HL-60/S4 (cell line): ENCODE data around the gene MLPH.

ENCODE experiments used
- in situ Hi-C: fragments of 300-500 bp; cut with MboI; formaldehyde crosslinking; loops from 2 replicates; pipeline ENCODE4 v1.14.3; 2022; ENCODE audit warnings: low sequenced_read_pairs

MLPH gene

DNA sequence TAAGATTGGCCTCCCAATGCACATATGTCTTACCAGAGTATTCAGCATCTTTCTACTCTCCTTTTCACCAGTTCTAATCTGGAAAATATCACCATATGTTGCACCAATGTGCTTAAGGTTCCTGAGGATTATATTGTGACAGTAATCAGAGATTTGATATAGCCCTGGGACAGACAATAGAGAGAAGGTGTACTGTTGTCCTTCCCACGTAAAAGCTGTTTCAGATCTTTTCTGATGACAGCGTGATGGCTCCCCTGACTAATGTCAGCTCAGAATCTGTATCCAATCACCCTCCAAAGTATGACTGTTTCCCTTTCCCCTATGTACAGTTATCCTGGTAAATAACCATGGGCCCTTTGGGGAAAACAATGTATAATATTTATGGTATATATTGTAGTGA is 9.0 kb upstream of the MLPH start:
- in situ Hi-C loops = no loop called here

DNA sequence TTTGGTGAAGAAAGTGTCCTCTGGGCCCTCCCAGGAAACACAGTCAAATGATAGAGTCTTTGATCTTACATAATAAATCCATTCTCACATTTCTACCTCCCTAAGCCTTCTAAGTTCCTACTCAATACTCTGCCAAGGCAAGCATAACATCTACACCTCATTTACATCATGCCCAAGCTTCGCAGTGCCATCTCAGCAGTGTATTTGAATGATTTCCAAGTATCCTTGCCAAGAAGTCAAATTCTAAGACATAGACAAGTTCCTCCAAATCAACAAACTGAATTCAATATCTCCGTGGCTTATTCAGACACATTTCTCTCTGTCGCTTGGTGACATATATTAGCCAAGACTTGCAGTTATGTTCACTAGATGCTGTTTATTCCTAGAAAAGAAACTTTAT is 8.1 kb upstream of the MLPH start:
- in situ Hi-C loops = no loop called here

DNA sequence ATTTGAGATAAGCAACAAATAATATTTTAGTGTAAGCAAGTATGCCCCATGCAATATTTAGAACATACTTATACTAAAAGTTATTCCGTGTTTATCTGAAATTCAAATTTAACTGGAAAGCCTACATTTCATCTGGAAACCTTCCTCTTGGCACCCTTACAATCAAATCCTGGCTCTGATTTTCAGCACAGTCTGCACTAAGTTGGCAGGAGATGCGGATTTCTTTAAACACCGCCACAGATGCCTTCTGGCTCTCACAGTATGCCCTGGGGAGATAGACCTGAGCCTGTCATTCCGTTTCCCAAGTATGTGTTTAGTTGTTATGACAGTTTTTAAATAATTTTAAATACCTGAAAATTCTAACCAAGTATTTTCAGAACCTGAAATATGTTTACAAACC is 7.3 kb upstream of the MLPH start:
- in situ Hi-C loops = no loop called here

DNA sequence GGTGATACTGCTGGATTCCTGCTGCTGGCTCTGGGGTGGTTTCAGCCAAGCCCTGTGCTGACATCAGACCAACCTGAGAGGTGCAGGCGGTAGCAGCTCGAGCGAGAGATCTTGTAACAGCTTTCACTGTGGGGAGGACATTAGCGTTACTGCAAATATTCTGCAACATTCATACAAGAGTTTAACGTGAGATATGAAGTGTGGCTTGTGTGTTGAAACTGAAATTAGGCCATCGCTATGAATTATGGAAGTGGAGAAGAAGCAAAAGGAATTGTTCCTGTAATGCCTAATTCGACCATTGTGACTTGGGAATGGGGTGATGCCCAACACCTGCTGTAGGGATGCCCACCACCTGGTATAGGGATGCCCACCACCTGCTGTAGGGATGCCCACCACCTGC is 6.5 kb upstream of the MLPH start:
- in situ Hi-C loops = no loop called here

DNA sequence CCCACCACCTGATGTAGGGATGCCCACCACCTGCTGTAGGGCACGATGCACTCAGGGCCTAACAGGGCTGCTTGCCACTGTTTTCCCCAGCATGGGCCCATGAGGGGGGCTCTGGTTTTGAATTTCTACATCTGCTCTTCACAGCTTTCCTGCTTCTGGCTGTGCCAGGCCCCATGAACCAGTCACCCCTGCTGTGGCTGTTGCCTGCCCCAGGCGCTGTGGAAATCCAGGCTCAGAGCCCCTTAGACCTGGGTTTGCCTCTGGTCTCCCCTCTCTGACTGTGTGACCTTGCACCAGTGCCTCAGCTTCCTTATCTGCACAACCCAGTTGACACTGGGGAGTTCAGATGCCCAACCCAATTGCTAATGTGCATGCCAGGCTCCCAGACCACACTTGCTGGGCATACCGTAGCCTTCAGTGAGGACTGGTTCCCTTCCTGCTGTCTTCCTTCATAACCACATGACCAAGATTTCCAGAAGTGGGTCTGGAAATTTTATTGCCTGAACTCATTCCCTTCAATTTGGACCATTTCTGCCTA is 6.0 kb upstream of the MLPH start:
- in situ Hi-C loops = no loop called here

DNA sequence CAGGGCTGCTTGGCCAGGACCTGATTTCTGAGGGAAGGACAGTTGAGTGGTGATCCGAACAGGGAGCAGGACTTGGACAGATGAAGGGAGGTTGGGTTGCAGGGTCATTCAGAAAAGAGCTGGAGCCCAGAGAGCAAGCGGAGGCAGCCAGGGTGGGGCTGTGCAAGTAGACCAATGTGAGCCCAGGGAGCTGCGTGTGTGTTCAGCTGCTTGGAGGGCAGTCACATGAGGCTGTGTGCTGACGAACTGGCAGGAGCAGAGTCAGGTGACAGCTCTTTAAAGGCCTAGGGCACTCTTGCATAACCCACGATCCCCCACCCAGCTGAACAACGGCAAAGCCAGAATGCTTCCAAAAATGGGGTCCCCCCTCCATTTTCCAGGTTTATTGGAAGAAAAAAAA is 4.6 kb upstream of the MLPH start:
- in situ Hi-C loops = no loop called here

DNA sequence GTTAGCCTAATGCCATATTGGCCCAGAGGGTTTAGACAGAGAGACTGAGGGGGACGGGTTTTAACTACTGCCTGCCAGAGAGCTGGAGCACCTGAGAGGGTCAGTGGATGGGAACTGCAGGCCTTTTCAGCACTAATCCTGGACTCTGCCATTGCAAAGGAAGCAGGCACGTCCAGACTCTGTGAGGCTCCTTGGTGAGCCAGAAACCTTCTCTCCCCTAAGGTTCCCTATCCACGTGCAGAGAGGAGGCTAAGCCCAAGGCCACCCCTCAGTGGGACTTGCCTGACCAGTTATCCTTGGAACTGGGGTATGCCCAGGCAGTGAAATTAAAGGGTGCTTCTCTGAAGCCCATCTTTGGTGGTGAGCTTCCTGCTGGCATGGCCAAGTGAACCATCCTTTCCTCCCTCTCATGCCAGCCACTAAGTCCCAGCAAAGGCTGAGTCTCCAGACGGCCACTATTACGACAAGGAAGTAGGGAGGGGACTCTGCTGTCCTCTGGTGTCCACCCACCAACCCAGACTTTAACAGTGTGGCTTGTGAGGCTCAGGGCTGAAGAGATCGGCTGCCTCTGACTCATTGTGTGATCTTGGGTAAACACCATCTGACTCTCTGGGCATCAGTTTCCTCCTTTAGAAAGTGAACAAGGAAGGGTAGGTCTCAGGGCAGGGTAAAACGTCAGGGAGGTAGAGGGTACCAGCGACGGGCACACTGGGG is 3.9 kb upstream of the MLPH start:
- in situ Hi-C loops = no loop called here

DNA sequence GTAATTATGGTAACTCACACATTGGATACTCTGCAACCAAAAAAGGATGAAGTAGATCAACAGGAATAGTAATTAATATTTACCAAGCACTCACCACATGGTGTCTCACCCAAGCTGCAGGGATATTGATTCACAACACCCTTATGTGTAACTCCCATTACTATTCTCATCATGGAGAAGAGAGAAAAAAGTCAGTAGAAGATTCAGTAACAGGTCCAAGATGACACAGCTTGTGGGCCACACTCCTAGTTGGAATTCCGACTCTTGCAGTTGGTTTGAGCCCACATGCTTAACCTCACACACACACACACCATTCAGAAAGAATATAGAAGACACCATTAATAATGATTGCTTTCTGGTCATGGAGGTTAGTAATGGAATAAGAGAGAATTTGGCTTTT is 1.7 kb upstream of the MLPH start:
- in situ Hi-C loops = no loop called here

DNA sequence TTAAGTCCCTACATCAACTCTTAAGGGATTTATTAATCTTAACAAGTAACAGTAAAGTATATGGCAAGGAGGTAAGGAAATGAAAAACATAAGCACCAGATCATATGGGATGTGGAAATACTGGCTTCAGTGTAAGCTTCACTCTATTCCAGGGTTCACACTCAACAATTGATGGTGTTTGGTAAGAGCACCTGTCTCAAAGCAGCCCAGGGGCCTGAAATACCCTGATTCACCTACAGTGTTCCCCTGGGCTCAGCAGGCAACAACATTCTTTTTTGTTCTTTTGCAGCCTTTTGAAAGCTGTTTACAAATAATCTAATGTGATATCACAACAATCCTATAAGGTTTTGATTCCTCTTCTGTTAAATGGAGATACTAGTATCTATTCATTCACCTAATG is 1.2 kb upstream of the MLPH start:
- in situ Hi-C loops = no loop called here

DNA sequence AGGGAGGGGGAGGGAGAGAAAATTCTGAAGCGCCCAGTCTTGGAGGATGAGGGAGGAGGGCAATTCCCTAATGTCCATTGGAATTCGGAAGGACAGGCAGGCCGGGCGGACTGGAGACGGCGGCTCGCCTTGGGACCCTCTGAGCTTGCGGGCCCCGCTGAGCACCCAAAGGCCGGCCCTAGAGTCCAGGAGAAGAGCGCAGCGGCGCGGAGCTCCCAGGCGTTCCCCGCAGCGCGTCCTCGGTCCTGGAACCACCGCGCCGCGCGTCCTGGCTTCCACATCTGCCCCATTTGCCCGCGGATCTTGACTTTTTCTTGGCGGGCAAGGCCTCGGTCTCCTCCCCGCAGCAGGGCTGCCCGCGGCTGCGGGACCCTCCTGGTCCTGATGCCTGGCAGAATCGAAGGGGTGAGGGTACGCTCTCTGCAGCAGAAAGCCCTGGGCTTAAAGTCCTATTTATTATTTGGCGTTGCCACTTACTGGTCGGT is 675 bp upstream of the MLPH start:
- in situ Hi-C loops = no loop called here

DNA sequence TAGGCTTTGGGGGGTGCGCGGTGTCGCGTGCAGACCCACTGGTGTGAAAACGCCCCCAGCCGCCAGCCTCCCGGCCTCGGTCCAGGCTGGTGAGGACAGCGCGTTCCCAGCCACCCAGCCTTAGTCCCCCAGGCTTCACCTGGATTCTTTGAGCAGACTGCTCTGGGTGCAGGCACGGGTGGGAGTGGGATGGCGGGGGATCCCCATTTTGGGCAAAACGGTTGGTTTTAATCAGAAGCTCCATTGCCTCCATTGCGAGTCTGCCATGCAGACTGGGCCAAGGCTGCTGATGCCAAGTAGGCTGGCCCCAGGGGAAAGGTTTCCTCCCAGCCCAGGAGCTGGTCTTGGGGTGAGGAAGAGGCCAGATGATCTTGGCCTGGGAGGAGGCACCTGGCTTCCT is 445 bp downstream of the MLPH start:
- in situ Hi-C loops = no loop called here

DNA sequence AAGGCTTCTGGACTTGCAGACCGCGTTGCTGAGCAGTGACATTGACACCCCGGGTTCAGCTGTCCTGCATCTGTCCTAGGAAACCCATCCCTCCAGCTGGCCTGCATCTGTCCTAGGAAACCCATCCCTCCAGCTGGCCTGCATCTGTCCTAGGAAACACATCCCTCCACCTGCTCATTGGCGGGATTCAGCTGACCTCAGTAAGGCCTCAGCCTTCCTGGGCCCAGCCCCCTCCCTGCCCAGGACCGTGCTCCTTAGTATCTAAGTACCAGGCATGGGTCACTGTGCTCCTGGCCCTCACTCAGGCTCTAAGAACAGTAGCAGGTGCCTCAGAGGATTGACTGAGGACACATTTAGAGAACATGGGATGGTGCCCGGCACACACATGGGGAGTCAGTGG is 1.2 kb downstream of the MLPH start:
- in situ Hi-C loops = no loop called here

DNA sequence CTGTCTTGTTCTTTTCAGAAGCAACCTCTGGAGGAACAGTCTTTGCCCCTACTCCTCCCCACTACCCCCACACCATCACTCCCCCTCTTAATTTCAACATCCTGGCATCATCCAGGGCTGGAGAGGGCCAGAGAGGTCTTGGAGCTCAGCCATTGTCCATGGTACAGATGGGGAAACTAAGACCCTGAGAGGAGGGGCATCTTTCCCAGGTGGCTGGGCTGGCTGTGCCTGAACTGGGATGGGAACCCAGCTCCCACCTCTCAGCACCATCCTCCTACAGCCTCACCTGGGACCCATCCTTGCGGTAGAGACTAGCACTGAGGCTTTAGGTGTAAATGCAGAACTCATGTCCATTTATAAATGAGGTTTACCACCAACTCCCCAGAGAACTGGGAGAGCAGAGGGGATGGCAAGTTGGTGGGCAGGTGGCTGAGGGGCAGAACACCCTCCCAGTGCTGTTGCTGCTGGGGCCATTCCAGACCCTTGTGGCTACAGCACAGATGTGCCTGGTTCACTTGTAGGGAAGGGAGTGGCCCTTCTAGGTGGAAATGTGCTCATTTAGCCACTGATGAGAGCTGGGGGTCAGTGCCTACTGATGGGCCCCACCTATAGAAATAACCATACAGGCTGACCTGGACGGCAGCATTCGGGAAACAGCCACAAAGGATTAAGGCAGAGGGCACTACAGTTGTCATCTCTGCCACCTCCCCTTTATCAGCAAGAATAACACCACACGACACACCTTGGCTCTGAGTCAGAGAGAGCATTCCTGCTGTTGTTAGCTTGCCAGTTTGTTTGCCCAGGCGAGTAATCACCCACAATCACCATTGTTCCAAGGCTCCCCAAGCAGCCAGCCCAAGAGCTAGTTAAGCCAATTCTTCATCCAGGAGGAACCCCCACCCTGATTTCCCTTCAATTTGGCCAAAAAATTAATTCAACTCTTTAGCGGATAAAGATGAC is 2.1 kb downstream of the MLPH start:
- in situ Hi-C loops = no loop called here

DNA sequence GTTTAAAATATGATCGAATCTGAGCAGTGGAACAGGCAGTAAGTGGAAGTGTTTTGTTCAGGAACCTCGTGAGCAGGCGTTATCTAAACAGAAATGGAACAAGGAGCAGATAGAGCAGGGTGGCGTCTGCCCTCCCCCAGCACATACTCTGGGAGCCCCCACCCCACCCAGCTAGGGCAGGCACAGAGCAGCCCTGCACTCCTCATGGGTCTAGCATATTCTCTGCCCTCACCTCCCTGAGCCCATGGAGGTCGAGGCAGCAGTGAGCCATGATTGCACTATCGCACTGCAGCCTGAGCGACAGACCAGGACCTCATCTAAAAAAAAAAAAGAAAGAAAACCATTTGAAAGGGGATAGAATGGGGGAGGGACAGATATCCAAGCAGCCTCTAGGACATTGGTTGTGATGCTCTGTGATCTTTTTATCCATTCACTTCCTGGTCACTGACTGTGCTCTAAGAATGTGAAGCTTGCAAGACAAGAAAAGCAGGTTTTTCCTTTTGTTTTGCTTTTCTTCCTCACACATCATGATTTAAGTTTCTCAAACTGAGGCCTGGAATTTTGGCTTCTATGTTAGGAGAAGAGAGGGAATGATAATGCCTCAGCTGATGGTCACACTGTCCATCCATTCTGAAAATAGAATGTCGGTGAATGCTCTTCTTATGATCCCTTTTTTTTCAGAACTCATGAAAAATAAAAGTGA is 3.1 kb downstream of the MLPH start:
- in situ Hi-C loops = no loop called here

DNA sequence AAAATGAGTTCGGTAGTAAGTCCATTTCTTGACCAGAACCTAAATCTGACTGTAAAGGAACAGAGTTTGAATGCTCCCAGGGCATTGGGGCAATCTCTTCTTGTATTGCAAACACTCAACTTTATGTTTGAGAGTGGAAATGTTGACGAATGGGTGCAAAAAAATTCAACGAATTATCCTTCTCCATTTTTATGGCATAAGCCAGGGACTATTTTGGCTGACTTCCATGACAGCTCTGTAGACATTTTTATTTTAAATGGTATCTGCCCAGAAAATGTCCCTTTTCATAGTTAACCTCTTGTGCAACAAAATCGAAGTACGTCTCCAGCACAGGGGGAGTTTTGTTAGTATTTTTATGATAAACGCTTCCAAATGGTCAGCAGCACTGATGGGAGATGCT is 3.7 kb downstream of the MLPH start:
- in situ Hi-C loops = no loop called here

DNA sequence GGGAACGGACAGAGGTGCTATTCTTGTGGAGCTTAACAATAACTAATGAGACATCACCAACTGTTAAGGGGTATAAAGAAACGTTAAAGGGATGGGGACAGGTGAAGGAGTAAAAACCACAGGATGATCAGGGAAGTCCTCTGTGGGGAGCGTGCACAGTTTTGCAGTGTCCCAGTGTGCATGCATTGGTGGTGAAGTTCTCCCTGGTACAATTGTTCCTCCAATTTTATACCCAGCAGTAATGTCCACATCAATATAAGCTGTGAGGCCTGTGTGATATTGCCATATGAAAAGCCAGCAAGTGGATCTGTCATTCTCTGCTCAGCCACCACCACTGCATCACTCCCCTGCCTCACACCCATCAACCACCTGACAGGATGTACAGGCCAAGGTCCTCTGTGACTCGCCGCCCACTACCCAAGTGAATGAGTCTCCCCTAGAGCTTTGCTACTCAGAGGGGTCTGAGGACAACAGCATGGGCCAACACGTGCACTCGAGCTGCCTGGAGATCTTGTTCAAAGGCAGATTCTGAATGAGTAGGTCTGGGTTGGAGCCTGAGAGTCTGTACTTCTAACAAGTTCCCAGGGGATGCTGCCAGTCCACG is 4.6 kb downstream of the MLPH start:
- in situ Hi-C loops = no loop called here

DNA sequence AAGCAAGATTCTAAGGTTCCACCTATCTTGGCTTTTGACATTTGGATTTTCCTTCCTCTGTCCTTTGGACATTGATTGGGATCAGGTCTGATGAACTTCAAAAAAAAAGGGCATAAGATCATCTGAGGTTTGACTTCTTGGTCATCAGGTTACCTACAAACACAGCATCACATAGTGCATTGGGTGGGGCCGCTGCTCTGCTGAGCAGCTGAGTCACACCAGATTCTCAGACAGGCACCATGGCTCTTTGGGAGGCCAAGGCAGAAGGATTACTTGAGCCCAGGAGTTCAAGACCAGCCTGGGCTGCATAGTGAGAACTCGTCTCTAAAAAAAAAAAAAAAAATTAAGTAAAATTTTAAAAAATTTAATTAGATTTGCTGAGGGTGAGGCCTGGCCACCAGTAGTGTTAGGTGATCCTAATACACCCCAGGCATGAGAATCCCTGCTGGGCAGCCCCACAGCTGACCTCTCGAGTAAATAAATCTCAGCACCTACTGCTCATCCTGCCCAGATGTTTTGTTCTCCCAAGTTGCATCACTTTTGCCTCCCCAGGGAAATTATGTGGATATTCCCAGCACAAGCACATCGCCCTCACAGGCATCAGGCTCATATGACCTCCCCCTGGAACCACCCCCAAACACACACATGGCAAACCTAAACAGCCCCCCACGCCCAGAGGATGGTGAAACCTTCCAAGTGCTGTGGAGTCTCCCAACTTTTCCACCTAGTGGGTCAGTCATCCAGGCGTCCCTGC is 5.3 kb downstream of the MLPH start:
- in situ Hi-C loops = no loop called here

DNA sequence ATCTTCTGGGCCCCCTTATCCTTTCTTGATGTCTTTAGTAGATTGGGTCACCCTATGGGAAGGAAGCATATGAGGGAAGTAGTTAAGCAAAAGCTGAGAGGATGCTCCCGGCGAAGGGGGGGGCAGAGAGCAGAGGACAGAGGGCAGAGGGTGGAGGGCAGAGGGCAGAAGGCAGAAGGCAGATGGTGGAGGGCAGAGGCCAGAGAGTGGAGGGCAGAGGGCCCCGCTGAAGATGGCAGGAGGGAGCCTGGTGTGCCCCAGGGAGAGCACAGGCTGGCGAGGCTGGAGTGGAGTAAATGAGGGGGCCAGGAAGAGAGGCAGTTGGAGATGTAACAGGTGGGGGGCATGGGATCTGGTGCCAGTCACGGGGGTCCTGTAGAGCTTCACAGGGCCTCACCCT is 7.0 kb downstream of the MLPH start:
- in situ Hi-C loops = no loop called here

DNA sequence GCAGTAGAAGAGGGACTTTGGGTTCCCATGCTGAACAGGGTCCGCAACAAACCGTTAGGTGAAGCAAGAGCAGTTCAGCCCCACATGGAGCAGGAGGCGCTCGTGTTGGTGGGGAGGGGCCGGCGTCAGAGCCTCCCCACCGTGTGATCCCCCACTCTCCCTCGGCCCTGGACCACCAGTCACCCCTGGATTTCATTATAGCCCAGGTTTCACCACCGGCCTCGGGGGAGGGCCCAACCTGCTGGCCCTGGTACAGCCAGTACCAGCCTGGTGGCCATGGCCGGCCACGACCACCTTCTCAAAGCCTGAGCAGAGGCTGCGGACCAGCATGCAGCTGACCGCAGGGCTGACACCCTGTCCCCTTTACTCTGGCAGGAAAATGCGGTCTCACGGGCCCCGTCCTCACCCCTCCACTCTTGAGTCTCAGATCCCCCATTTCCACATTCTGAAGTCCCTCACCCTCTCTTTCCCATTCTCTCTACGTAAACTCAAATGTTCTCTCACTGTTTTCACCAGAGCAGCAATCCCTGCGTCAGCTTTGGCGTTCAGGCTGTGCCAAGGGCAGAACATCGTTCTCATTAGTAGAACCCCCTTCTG is 8.6 kb downstream of the MLPH start:
- in situ Hi-C loops = no loop called here

DNA sequence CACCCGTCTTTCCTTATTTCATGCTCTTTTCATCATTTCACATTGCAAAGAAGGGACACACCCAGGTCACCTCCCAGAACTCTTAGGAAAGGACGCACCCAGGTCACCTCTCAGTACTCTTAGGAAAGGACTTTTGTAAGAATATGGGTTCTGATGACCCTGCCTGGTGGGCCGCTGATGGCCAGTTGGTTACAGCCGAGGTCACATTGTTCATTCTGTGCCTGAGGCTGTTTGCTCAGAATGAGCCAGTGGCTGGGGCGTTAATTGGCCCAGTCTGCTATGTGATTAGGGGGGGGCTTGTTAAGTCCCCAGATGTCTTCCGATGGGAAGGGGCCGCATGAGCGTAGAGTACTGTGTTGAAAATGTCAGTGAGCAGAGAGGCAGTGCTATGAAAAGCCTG is 9.4 kb downstream of the MLPH start:
- in situ Hi-C loops = no loop called here
